ENCODE data around the gene MATN1.
A peak's percentile ranks its signal among the peaks of the same experiment; 100 is the strongest.

The MATN1 gene

GRCh38 chr1:30680879-30681278 is 42.5 kb downstream of the MATN1 start:
- DNase-seq (ENCODE audit: low read depth) = no peak

- DNase-seq (ENCODE audit: low read depth) = no peak
Measured at GRCh38 chr1:30680429-30680828, 43.0 kb downstream of the MATN1 start.

- no peak for DNase-seq (ENCODE audit: low read depth)
Measured at GRCh38 chr1:30679976-30680305, 43.4 kb downstream of the MATN1 start.

- DNase-seq (ENCODE audit: low read depth) = no peak
Measured at GRCh38 chr1:30679201-30679975, 44.0 kb downstream of the MATN1 start.

GRCh38 chr1:30678209-30678608 is 45.2 kb downstream of the MATN1 start:
- no peak for DNase-seq (ENCODE audit: low read depth)

- no peak for DNase-seq (ENCODE audit: low read depth)
Measured at GRCh38 chr1:30677471-30677870, 45.9 kb downstream of the MATN1 start.

- peak; percentile 85 for DNase-seq (ENCODE audit: low read depth)
Measured at GRCh38 chr1:30675761-30676160, 47.6 kb downstream of the MATN1 start.

GRCh38 chr1:30675289-30675688 is 48.1 kb downstream of the MATN1 start:
- no peak for DNase-seq (ENCODE audit: low read depth)

- DNase-seq (ENCODE audit: low read depth) = no peak
Measured at GRCh38 chr1:30673395-30673794, 50.0 kb downstream of the MATN1 start.

- no peak for DNase-seq (ENCODE audit: low read depth)
Measured at GRCh38 chr1:30672661-30673060, 50.7 kb downstream of the MATN1 start.

- peak; percentile 90 for DNase-seq (ENCODE audit: low read depth)
Measured at GRCh38 chr1:30670240-30671060, 52.9 kb downstream of the MATN1 start.

- DNase-seq (ENCODE audit: low read depth) = no peak
Measured at GRCh38 chr1:30668546-30669327, 54.6 kb downstream of the MATN1 start.

- DNase-seq (ENCODE audit: low read depth) = no peak
Measured at GRCh38 chr1:30668024-30668423, 55.4 kb downstream of the MATN1 start.

GRCh38 chr1:30666756-30667273 is 56.6 kb downstream of the MATN1 start:
- DNase-seq (ENCODE audit: low read depth) = no peak

GRCh38 chr1:30665216-30666010 is 58.0 kb downstream of the MATN1 start:
- no peak for DNase-seq (ENCODE audit: low read depth)

GRCh38 chr1:30664103-30664755 is 59.2 kb downstream of the MATN1 start:
- no peak for DNase-seq (ENCODE audit: low read depth)

- DNase-seq (ENCODE audit: low read depth) = no peak
Measured at GRCh38 chr1:30663596-30664091, 59.7 kb downstream of the MATN1 start.

- no peak for DNase-seq (ENCODE audit: low read depth)
Measured at GRCh38 chr1:30662291-30662840, 61.0 kb downstream of the MATN1 start.

- no peak for DNase-seq (ENCODE audit: low read depth)
Measured at GRCh38 chr1:30661311-30661710, 62.1 kb downstream of the MATN1 start.

Data from GM04504 (cell line).